IMR-90 (cell line): ENCODE measurements around the gene DNAH8. TPM values are rescaled to one million over a fixed set of nuclear protein-coding genes. Genes with fewer than 3 reads are reported as not detected.

Experiments
- ATAC-seq: fragments of 200-7000 bp; cut with Tn5 transposase; 2 replicates; pipeline ENCODE4 v1.9.1; 2020; ENCODE audit warnings: low read depth, mild to moderate bottlenecking, moderate library complexity
- BruUV-seq: library from RNA; stranded (reverse); fragments of 400-500 nt; replicated peaks from 2 replicates; lab custom pipeline; 2021; lab: Mats Ljungman, UMichigan
- CTCF ChIA-PET: fragments of 300-600 bp; formaldehyde crosslinking; extraction: SDS; loops from one replicate; lab custom pipeline; 2021; ENCODE audit warnings: antibody characterized with exemption; lab: Yijun Ruan, JAX
- POLR2A ChIA-PET: fragments of 300-600 bp; sonication (Branson Sonifier 250); formaldehyde crosslinking; loops from one replicate; lab custom pipeline; 2022; ENCODE audit warnings: antibody characterized with exemption; ENCODE audit not compliant: unreplicated experiment; lab: Charles Lee
- DNase-seq: peaks from one replicate; pipeline ENCODE4 v3.0.0; 2013
- H2AFZ ChIP-seq: replicated peaks from 2 replicates; pipeline ENCODE3; 2013; ENCODE audit warnings: low read length, mild to moderate bottlenecking; ENCODE audit not compliant: poor library complexity
- H2AK5ac ChIP-seq: 2 replicates; pipeline ENCODE4 v1.6.1; 2013; ENCODE audit warnings: low read depth, low read length, inconsistent platforms
- H2AK9ac ChIP-seq: replicated peaks from 2 replicates; pipeline ENCODE3; 2013; ENCODE audit warnings: mild to moderate bottlenecking, low read depth, low read length, moderate library complexity; ENCODE audit not compliant: poor library complexity
- H2BK120ac ChIP-seq: 2 replicates; pipeline ENCODE4 v1.6.1; 2013; ENCODE audit warnings: low read depth, low read length, inconsistent platforms
- H2BK15ac ChIP-seq: 3 replicates; pipeline ENCODE4 v1.6.1; 2013; ENCODE audit warnings: low read depth, low read length, inconsistent platforms
- H2BK20ac ChIP-seq: 2 replicates; pipeline ENCODE4 v1.6.1; 2013; ENCODE audit warnings: low read depth, mild to moderate bottlenecking, inconsistent platforms, low read length, moderate library complexity
- H2BK5ac ChIP-seq: 2 replicates; pipeline ENCODE4 v1.6.1; 2013; ENCODE audit warnings: mild to moderate bottlenecking, low read depth, low read length, inconsistent platforms; ENCODE audit not compliant: poor library complexity, severe bottlenecking
- H3K14ac ChIP-seq: replicated peaks from 2 replicates; pipeline ENCODE4 v1.6.1; 2013; ENCODE audit warnings: low read depth, low read length, inconsistent platforms
- H3K18ac ChIP-seq: 2 replicates; pipeline ENCODE4 v1.6.1; 2013; ENCODE audit warnings: low read depth, low read length, control low read depth
- H3K23ac ChIP-seq: 2 replicates; pipeline ENCODE4 v1.6.1; 2013; ENCODE audit warnings: low read depth, low read length, inconsistent platforms
- H3K27ac ChIP-seq: 2 replicates; pipeline ENCODE4 v1.5.1; 2013; ENCODE audit warnings: mild to moderate bottlenecking, control low read depth, low read length; ENCODE audit not compliant: insufficient read depth
- H3K27me3 ChIP-seq: 2 replicates; pipeline ENCODE4 v1.6.1; 2013; ENCODE audit warnings: low read length; ENCODE audit not compliant: control insufficient read depth, insufficient read depth
- H3K36me3 ChIP-seq: 2 replicates; pipeline ENCODE4 v1.6.1; 2013; ENCODE audit warnings: low read length, mixed read lengths; ENCODE audit not compliant: control insufficient read depth, insufficient read depth
- H3K4ac ChIP-seq: 2 replicates; pipeline ENCODE4 v1.6.1; 2013; ENCODE audit warnings: low read depth, low read length, inconsistent platforms
- H3K4me1 ChIP-seq: 2 replicates; pipeline ENCODE4 v1.6.1; 2013; ENCODE audit warnings: low read length, mixed read lengths; ENCODE audit not compliant: control insufficient read depth, insufficient read depth
- H3K4me2 ChIP-seq: 2 replicates; pipeline ENCODE4 v1.6.1; 2013; ENCODE audit warnings: low read depth, mild to moderate bottlenecking, control low read depth, low read length, moderate library complexity
- H3K4me3 ChIP-seq: 2 replicates; pipeline ENCODE4 v1.5.1; 2013; ENCODE audit warnings: low read depth, mild to moderate bottlenecking, control low read depth, low read length, moderate library complexity; ENCODE audit not compliant: insufficient read depth
- H3K56ac ChIP-seq: 2 replicates; pipeline ENCODE4 v1.6.1; 2013; ENCODE audit warnings: low read length, inconsistent platforms; ENCODE audit not compliant: insufficient read depth; ENCODE audit errors: extremely low read depth
- H3K79me1 ChIP-seq, 2 experiments: 2 replicates each; pipeline ENCODE4 v1.6.1; 2013; ENCODE audit warnings: low read length in 2 of 2, inconsistent platforms in 1 of 2, low read depth in 1 of 2
- H3K9ac ChIP-seq: 2 replicates; pipeline ENCODE4 v1.6.1; 2013; ENCODE audit warnings: low read depth, low read length, control low read depth
- H3K9me1 ChIP-seq: 2 replicates; pipeline ENCODE4 v1.6.1; 2013; ENCODE audit warnings: low read length, inconsistent platforms; ENCODE audit not compliant: insufficient read depth
- H3K9me3 ChIP-seq: 2 replicates; pipeline ENCODE4 v1.6.1; 2013; ENCODE audit warnings: low read length; ENCODE audit not compliant: control insufficient read depth, insufficient read depth
- H4K20me1 ChIP-seq: 2 replicates; pipeline ENCODE4 v1.6.1; 2013; ENCODE audit warnings: low read length, inconsistent platforms; ENCODE audit not compliant: insufficient read depth
- H4K5ac ChIP-seq: 2 replicates; pipeline ENCODE4 v1.6.1; 2013; ENCODE audit warnings: mild to moderate bottlenecking, low read depth, low read length, control low read depth
- H4K8ac ChIP-seq, 2 experiments: 2 replicates each; pipeline ENCODE4 v1.6.1; 2013; ENCODE audit warnings: low read depth in 2 of 2, low read length in 2 of 2, control low read depth in 1 of 2, inconsistent platforms in 1 of 2
- H4K91ac ChIP-seq: 2 replicates; pipeline ENCODE4 v1.6.1; 2013; ENCODE audit warnings: low read depth, low read length, inconsistent platforms; ENCODE audit not compliant: insufficient read depth
- BHLHE40 ChIP-seq: fragments of 150-350 bp; IDR thresholded peaks from 2 replicates; pipeline ENCODE4 v1.6.1; 2016; ENCODE audit warnings: mild to moderate bottlenecking, low read depth, low read length
- CEBPB ChIP-seq: IDR thresholded peaks from 2 replicates; pipeline ENCODE4 v1.6.1; 2012; ENCODE audit warnings: low read depth, low read length, improper control_type of control experiment
- CHD1 ChIP-seq: IDR thresholded peaks from 2 replicates; pipeline ENCODE4 v1.6.1; 2012; ENCODE audit warnings: low read depth, low read length, improper control_type of control experiment
- CTCF ChIP-seq: conservative IDR thresholded peaks from 2 replicates; pipeline ENCODE4 v1.5.1; 2012; ENCODE audit warnings: mild to moderate bottlenecking, low read depth, low read length, improper control_type of control experiment
- ELK1 ChIP-seq: fragments of 150-350 bp; IDR thresholded peaks from 2 replicates; pipeline ENCODE4 v1.6.1; 2016; ENCODE audit warnings: low read depth, mild to moderate bottlenecking, low read length, moderate library complexity, borderline replicate concordance
- FOS ChIP-seq: fragments of 150-350 bp; IDR thresholded peaks from 2 replicates; pipeline ENCODE4 v1.6.1; 2016; ENCODE audit warnings: low read depth, low read length
- MAFK ChIP-seq: IDR thresholded peaks from 2 replicates; pipeline ENCODE4 v1.6.1; 2012; ENCODE audit warnings: low read depth, low read length, improper control_type of control experiment
- MAZ ChIP-seq: IDR thresholded peaks from 2 replicates; pipeline ENCODE4 v1.6.1; 2012; ENCODE audit warnings: low read depth, mild to moderate bottlenecking, low read length, improper control_type of control experiment, moderate library complexity, borderline replicate concordance
- MXI1 ChIP-seq: IDR thresholded peaks from 2 replicates; pipeline ENCODE4 v1.6.1; 2012; ENCODE audit warnings: low read depth, mild to moderate bottlenecking, low read length, moderate library complexity, borderline replicate concordance
- NFE2L2 ChIP-seq: fragments of 150-350 bp; IDR thresholded peaks from 2 replicates; pipeline ENCODE4 v1.6.1; 2016; ENCODE audit warnings: low read depth, mild to moderate bottlenecking, low read length
- POLR2A ChIP-seq: IDR thresholded peaks from 2 replicates; pipeline ENCODE4 v1.6.1; 2012; ENCODE audit warnings: mild to moderate bottlenecking, low read depth, low read length
- RAD21 ChIP-seq: IDR thresholded peaks from 2 replicates; pipeline ENCODE4 v1.6.1; 2012; ENCODE audit warnings: low read length, improper control_type of control experiment
- RCOR1 ChIP-seq: IDR thresholded peaks from 2 replicates; pipeline ENCODE4 v1.6.1; 2012; ENCODE audit warnings: mild to moderate bottlenecking, low read length, improper control_type of control experiment; ENCODE audit not compliant: insufficient replicate concordance
- RFX5 ChIP-seq: IDR thresholded peaks from 2 replicates; pipeline ENCODE4 v1.8.0; 2012; ENCODE audit warnings: low read depth, mild to moderate bottlenecking, low read length, moderate library complexity
- SMC3 ChIP-seq: fragments of 150-350 bp; IDR thresholded peaks from 2 replicates; pipeline ENCODE4 v1.6.1; 2016; ENCODE audit warnings: low read depth, mild to moderate bottlenecking, antibody characterized with exemption, low read length, moderate library complexity
- WGBS, 2 experiments: methylation state at CpG; one replicate each; pipeline versions ENCODE4 v1.1.5 to v1.1.7; 2013; ENCODE audit warnings: missing lambda C conversion rate in 2 of 2; ENCODE audit not compliant: insufficient read length in 1 of 2; ENCODE audit errors: extremely low coverage in 2 of 2; 5-methylcytosine and 5-hydroxymethylcytosine counted together
- dilution Hi-C: fragments of 300-500 bp; cut with HindIII; formaldehyde crosslinking; loops from one replicate; pipeline ENCODE4 v1.14.3; 2018; ENCODE audit warnings: low sequenced_read_pairs; ENCODE audit not compliant: unreplicated experiment
- in situ Hi-C: fragments of 300-500 bp; cut with MboI; formaldehyde crosslinking; loops from 3 replicates; pipeline ENCODE4 v1.14.3; 2019; ENCODE audit warnings: low sequenced_read_pairs, inconsistent platforms, mixed read lengths
- intact Hi-C: fragments of 100-400 bp; cut with micrococcal nuclease; formaldehyde crosslinking; loops from 2 replicates; pipeline ENCODE4 v1.10.0; 2022
- polyA plus RNA-seq, 3 experiments: library from polyadenylated mRNA; depleted of rRNA; stranded (reverse); fragments of >200 nt; gene quantifications; 2 replicates each; pipeline ENCODE4 v1.2.3, GENCODE V29; 2012; ENCODE audit warnings: low replicate concordance in 1 of 3
- total RNA-seq: library from RNA; depleted of rRNA; stranded (reverse); fragments of >200 nt; gene quantifications from 2 replicates; pipeline ENCODE4 v1.2.3, GENCODE V29; 2012
- TF ChIP-seq, protein P1 (sequence below): fragments of 150-350 bp; IDR thresholded peaks from 2 replicates; pipeline ENCODE4 v1.6.1; 2017; ENCODE audit warnings: mild to moderate bottlenecking, antibody characterized with exemption, low read length, low read depth

Gene DNAH8
- total and polyA plus RNA-seq, 2 of the 4 experiments (the other 2 are of a cell fraction) = not detected

DNA sequence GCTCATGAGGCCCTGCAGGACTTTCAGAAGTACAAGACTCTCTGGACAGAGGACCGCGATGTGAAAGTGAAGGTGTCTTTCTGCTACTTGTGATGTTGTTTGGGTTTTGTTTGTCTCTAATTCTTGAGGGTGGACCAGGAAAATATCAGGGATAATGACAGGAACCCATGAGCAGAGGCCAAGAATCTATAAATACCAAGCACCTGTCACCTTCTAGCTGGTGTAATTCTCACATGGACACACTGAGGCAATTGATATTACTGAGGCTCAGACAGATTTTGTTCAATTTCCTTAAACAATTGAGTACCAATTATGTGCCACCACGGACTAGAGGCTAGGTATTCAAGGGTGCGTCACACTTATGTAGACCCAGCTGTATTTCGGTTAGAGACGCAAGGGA, 107.9 kb downstream of the DNAH8 start:
- no peak overlapping the region for H3K4me2 ChIP-seq
- H4K20me1 ChIP-seq = no peaks in the 10 kb centered on the region
- H4K8ac ChIP-seq = no peak overlapping the region
- no peaks in the 10 kb centered on the region for H3K79me1 ChIP-seq
- H2AFZ ChIP-seq = no peak overlapping the region
- in situ Hi-C loops = no loop called here
- CTCF ChIA-PET = no interaction called here
- no peak overlapping the region for H4K5ac ChIP-seq
- H2AK5ac ChIP-seq = no peak overlapping the region
- no peak for DNase-seq
- no peak overlapping the region for H2BK120ac ChIP-seq
- H3K23ac ChIP-seq = no peak overlapping the region
- no peak overlapping the region for H3K4ac ChIP-seq
- no peak overlapping the region for H2BK20ac ChIP-seq
- BruUV-seq = no TSS peak
- POLR2A ChIA-PET = no interaction called here
- dilution Hi-C loops = no loop called here
- no peak for ATAC-seq
- no peaks in the 10 kb centered on the region for H3K9me1 ChIP-seq
- no peak overlapping the region for H3K18ac ChIP-seq
- no peaks in the 10 kb centered on the region for H3K27me3 ChIP-seq
- 71% methylated on average over 6 of the region's 6 CpGs; no CpG with 5 or more reads in 1 of the 2 experiments for WGBS, 2 experiments
- no peak overlapping the region for H2BK5ac ChIP-seq
- no peaks in the 10 kb centered on the region for H3K9me3 ChIP-seq
- no peak overlapping the region for H3K56ac ChIP-seq
- intact Hi-C loops = no loop called here
- no peak overlapping the region for H3K14ac ChIP-seq
- H2AK9ac ChIP-seq = no peak overlapping the region
- H3K36me3 ChIP-seq = no peaks in the 10 kb centered on the region
- H3K9ac ChIP-seq = no peak overlapping the region
- no peaks in the 10 kb centered on the region for H3K4me1 ChIP-seq
- no peak overlapping the region for H2BK15ac ChIP-seq
- TF ChIP-seq MXI1 (no peak), ELK1 (no peak), CHD1 (no peak), MAFK (no peak), BHLHE40 (no peak), RFX5 (no peak), RAD21 (no peak), CEBPB (no peak), RCOR1 (no peak), POLR2A (no peak), NFE2L2 (no peak), CTCF (no peak), SMC3 (no peak), FOS (no peak), MAZ (no peak)
- TF ChIP-seq, protein P1, sequence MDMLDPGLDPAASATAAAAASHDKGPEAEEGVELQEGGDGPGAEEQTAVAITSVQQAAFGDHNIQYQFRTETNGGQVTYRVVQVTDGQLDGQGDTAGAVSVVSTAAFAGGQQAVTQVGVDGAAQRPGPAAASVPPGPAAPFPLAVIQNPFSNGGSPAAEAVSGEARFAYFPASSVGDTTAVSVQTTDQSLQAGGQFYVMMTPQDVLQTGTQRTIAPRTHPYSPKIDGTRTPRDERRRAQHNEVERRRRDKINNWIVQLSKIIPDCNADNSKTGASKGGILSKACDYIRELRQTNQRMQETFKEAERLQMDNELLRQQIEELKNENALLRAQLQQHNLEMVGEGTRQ = no peak
- H4K91ac ChIP-seq = no peak overlapping the region
- no peak overlapping the region for H3K4me3 ChIP-seq
- H3K27ac ChIP-seq = no peak overlapping the region
